ENCODE measurements around the gene EHF.

DNA sequence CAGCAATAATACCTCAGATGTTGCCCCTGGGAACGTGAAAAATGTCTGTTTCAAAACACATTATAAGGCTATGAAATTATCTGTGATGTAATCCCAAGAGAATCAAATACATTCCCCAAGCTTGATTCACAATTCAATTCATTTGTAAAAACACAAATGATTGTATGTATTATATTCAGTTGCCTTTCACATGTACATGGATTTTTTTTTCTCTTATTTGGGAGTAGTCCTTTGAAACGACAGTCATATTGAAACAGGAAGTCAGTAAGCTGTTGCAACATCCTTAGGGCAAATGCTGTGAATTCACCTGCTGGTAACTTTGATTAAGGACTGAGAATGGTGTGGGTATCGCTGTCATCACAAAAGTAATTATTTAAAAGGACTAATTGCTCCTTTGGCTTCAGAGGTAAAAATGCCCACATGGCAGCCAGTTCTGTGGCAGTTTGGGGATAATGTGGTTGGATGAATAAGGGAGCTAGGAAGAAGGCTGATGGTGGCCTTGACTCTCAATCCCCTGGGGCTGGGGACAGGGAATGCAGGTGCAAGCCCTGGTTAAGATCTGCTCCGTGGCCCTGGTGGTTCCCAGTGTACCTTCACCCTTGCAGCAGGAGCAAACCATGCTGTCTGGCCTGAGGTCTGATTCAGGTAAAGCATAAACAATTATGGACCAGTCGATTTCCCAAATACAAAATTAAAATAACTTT is 13.2 kb downstream of the EHF start:
- TF ChIP-seq, protein P1, sequence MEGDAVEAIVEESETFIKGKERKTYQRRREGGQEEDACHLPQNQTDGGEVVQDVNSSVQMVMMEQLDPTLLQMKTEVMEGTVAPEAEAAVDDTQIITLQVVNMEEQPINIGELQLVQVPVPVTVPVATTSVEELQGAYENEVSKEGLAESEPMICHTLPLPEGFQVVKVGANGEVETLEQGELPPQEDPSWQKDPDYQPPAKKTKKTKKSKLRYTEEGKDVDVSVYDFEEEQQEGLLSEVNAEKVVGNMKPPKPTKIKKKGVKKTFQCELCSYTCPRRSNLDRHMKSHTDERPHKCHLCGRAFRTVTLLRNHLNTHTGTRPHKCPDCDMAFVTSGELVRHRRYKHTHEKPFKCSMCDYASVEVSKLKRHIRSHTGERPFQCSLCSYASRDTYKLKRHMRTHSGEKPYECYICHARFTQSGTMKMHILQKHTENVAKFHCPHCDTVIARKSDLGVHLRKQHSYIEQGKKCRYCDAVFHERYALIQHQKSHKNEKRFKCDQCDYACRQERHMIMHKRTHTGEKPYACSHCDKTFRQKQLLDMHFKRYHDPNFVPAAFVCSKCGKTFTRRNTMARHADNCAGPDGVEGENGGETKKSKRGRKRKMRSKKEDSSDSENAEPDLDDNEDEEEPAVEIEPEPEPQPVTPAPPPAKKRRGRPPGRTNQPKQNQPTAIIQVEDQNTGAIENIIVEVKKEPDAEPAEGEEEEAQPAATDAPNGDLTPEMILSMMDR (IDR thresholded peaks at IDR 0.05): no peak
- TF ChIP-seq POLR2A (IDR thresholded peaks at IDR 0.05) (no peak), EP300 (IDR thresholded peaks at IDR 0.05) (no peak)

All from ovary (tissue), 3 donors.